ENCODE measurements around the gene TMEM40. TPM values are rescaled to one million over a fixed set of nuclear protein-coding genes. Genes with fewer than 3 reads are reported as not detected.
A peak's percentile ranks its signal among the peaks of the same experiment; 100 is the strongest.

The TMEM40 gene
- total and polyA plus RNA-seq, 9 of the 15 experiments (the other 6 are each of a cell fraction or from before 2014, with no cell fraction given): 0.11 to 0.31 (median 0.14) TPM; not detected in 6

- TF ChIP-seq SRSF3 (IDR thresholded peaks at IDR 0.05; ENCODE audit: insufficient read depth, low read length): no peak
- TF ChIP-seq ZNF707 (CRISPR knock-in tag; conservative IDR thresholded peaks at IDR 0.05): no peak
- TF ChIP-seq FOXP1 (CRISPR knock-in tag; IDR thresholded peaks at IDR 0.05): no peak
- TF ChIP-seq ZBTB17 (CRISPR knock-in tag; IDR thresholded peaks at IDR 0.05): 0 out of 2 replicates have a peak, but pooled peaks have one; percentile 21
- TF ChIP-seq ARID3A (IDR thresholded peaks at IDR 0.05; ENCODE audit: borderline replicate concordance, low read depth, low read length): no peak
- TF ChIP-seq ZNF140 (CRISPR knock-in tag; IDR thresholded peaks at IDR 0.05): no peak
Measured at GRCh38 chr3:12708584-12709192, 50.4 kb downstream of the TMEM40 start (continued).

- DNase-seq (ENCODE audit: extremely low read depth in 1 of 4, low spot score in 3 of 4) (peak in 1 of 4 experiments; percentile 13), ATAC-seq (no peak), FAIRE-seq (no peak)
- ChIA-PET CTCF (ENCODE audit: low intra/inter-chr PET ratio) (no interaction called here), POLR2A (interaction anchor here (1.1 kb wide), 2 partner anchors 27 to 132 kb away, joined by 3 to 4 read pairs; no protein-coding TSS in a partner anchor)
- no peaks in the 10 kb centered on the region for H3K79me2 ChIP-seq (ENCODE audit: control insufficient read depth, insufficient read depth, low read length)
- no peaks in the 10 kb centered on the region for H3K4me1 ChIP-seq (replicated peaks in 1 of 2; ENCODE audit: control insufficient read depth in 2 of 2, insufficient read depth in 2 of 2, low read length in 2 of 2)
- WGBS (ENCODE audit: insufficient coverage, low coverage, missing lambda C conversion rate): 11% methylated on average over 2 of the region's 2 CpGs
- in situ Hi-C loops (cut with MboI): loop anchor here (5.0 kb wide), 1 partner anchor 190 kb away; no protein-coding TSS in a partner anchor
- H3K9ac ChIP-seq (ENCODE audit: insufficient read depth in 1 of 2, low read depth in 2 of 2, low read length in 2 of 2): no peak overlapping the region
- no peak overlapping the region for H3K27ac ChIP-seq (ENCODE audit: extremely low read depth, low read depth, low read length)
- no peak overlapping the region for H3K4me2 ChIP-seq (ENCODE audit: insufficient read depth, low read length)
- no peak overlapping the region for H2AFZ ChIP-seq (ENCODE audit: low read depth, low read length)
- intact Hi-C loops (cut with micrococcal nuclease): loop anchor here (2.0 to 10.0 kb wide), 2 partner anchors 123 to 287 kb away; no protein-coding TSS in a partner anchor
- H4K20me1 ChIP-seq (replicated peaks; ENCODE audit: control insufficient read depth, insufficient read depth, low read length): no peaks in the 10 kb centered on the region
- peaks cover 18 to 36% of the 10 kb centered on the region in 2 experiments for H3K27me3 ChIP-seq (ENCODE audit: control insufficient read depth in 2 of 2, insufficient read depth in 2 of 2, low read length in 2 of 2)
- no peak overlapping the region for H3K4me3 ChIP-seq
- BruUV-seq (replicated peaks): no TSS peak
- H3K9me1 ChIP-seq (ENCODE audit: control insufficient read depth, insufficient read depth, low read length): no peaks in the 10 kb centered on the region
- H3K9me3 ChIP-seq (replicated peaks; ENCODE audit: control insufficient read depth, insufficient read depth, low read depth, low read length): no peaks in the 10 kb centered on the region
- no peaks in the 10 kb centered on the region for H3K36me3 ChIP-seq (ENCODE audit: control insufficient read depth, insufficient read depth, low read length)
- no peak for TF ChIP-seq MTA2 (IDR thresholded peaks at IDR 0.05; ENCODE audit: low read depth)
- TF ChIP-seq CEBPB (tag; IDR thresholded peaks at IDR 0.05): peak; percentile 80
- peak; percentile 18 for TF ChIP-seq MEIS2 (IDR thresholded peaks at IDR 0.05; ENCODE audit: partially characterized antibody)
- no peak for TF ChIP-seq RCOR1 (IDR thresholded peaks at IDR 0.05; ENCODE audit: borderline replicate concordance in 1 of 2, low read depth in 2 of 2, low read length in 2 of 2)
- TF ChIP-seq TBP (optimal IDR thresholded peaks at IDR 0.05; ENCODE audit: low read depth, low read length): no peak
- peak; percentile 49 for TF ChIP-seq CEBPG (CRISPR knock-in tag; IDR thresholded peaks at IDR 0.05)
- TF ChIP-seq CEBPG (tag; conservative IDR thresholded peaks at IDR 0.05 in 1 of 2, IDR thresholded peaks at IDR 0.05 in 1 of 2): peak; percentile 16 to 46; a peak in 1 of 4 replicates
- no peak for TF ChIP-seq U2AF2 (optimal IDR thresholded peaks at IDR 0.05; ENCODE audit: low read depth, low read length)
- TF ChIP-seq ZNF79 (CRISPR knock-in tag; IDR thresholded peaks at IDR 0.05; ENCODE audit: low read depth): no peak
- no peak for TF ChIP-seq PBX2 (CRISPR knock-in tag; IDR thresholded peaks at IDR 0.05; ENCODE audit: low read depth)
- TF ChIP-seq PBX2 (tag; conservative IDR thresholded peaks at IDR 0.05; ENCODE audit: low read depth): 0 out of 2 replicates have a peak, but pooled peaks have one; percentile 12
- no peak for TF ChIP-seq ETV5 (CRISPR knock-in tag; IDR thresholded peaks at IDR 0.05; ENCODE audit: low read depth)
Measured at GRCh38 chr3:12707449-12707848, 51.6 kb downstream of the TMEM40 start.
